ENCODE results near the gene LACTB.

DNA sequence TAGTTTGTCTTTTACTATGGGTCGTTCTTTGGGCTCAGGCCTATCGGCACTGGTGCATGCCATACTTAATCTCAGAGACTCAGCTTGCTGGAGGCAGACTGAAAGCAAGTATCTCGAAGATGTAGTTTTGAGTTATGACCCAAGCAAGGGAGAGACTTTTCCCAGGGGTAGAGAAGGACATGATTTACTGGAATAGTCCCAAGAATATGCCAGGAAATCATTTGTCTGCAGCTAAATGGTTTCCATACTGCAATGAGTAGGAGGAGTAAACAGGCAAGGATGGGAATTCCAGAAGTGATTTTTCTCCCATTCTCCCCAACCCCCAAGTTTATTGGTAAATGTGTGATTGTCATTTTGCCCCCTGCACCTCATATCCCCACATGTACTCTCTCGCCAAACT, 35.4 kb upstream of the LACTB start:
- TF ChIP-seq CTCF (IDR thresholded peaks at IDR 0.05 in 4 of 5, conservative IDR thresholded peaks at IDR 0.05 in 1 of 5) (no peak), POLR2A (IDR thresholded peaks at IDR 0.05) (no peak)
